Hepatocyte (in vitro differentiated cells): ENCODE results near the gene SYNE2. TPM values are rescaled to one million over a fixed set of nuclear protein-coding genes. Genes with fewer than 3 reads are reported as not detected.
A peak's percentile ranks its signal among the peaks of the same experiment; 100 is the strongest.

Experiments
- DNase-seq: peaks from one replicate; pipeline ENCODE4 v3.0.0-alpha.2; 2016; ENCODE audit warnings: low spot score
- H2AFZ ChIP-seq: fragments of 200-600 bp; sonication (generic); 2 replicates; pipeline ENCODE4 v1.6.0; 2016; ENCODE audit warnings: antibody characterized with exemption, mild to moderate bottlenecking
- H3K27ac ChIP-seq: fragments of 200-600 bp; sonication (generic); 2 replicates; pipeline ENCODE4 v1.5.1; 2016; ENCODE audit warnings: mild to moderate bottlenecking
- H3K27me3 ChIP-seq: fragments of 200-600 bp; sonication (generic); 2 replicates; pipeline ENCODE4 v1.6.1; 2016
- H3K36me3 ChIP-seq: fragments of 200-600 bp; sonication (generic); replicated peaks from 2 replicates; pipeline ENCODE4 v1.5.1; 2016; ENCODE audit warnings: low read depth; ENCODE audit not compliant: insufficient read depth
- H3K4me1 ChIP-seq: fragments of 200-600 bp; sonication (generic); 2 replicates; pipeline ENCODE4 v1.5.1; 2016; ENCODE audit warnings: mild to moderate bottlenecking, moderate library complexity; ENCODE audit not compliant: insufficient read depth
- H3K4me2 ChIP-seq: fragments of 200-600 bp; sonication (generic); 2 replicates; pipeline ENCODE4 v1.6.0; 2016
- H3K4me3 ChIP-seq: fragments of 200-600 bp; sonication (generic); 2 replicates; pipeline ENCODE4 v1.5.1; 2016; ENCODE audit warnings: mild to moderate bottlenecking
- H3K79me2 ChIP-seq: fragments of 200-600 bp; sonication (generic); 2 replicates; pipeline ENCODE4 v1.6.0; 2017; ENCODE audit warnings: mild to moderate bottlenecking
- H3K9me2 ChIP-seq: fragments of 200-600 bp; sonication (generic); replicated peaks from 2 replicates; pipeline ENCODE4 v1.6.0; 2017; ENCODE audit warnings: mild to moderate bottlenecking; ENCODE audit not compliant: insufficient read depth
- H3K9me3 ChIP-seq: fragments of 200-600 bp; sonication (generic); 2 replicates; pipeline ENCODE4 v1.5.1; 2016; ENCODE audit warnings: low read depth, mild to moderate bottlenecking
- H4K20me1 ChIP-seq: fragments of 200-600 bp; sonication (generic); 2 replicates; pipeline ENCODE4 v1.6.0; 2016; ENCODE audit warnings: mild to moderate bottlenecking; ENCODE audit not compliant: insufficient read depth, poor library complexity, severe bottlenecking
- CTCF ChIP-seq: fragments of 200-600 bp; sonication (generic); IDR thresholded peaks from 2 replicates; pipeline ENCODE4 v1.5.1; 2016; ENCODE audit warnings: antibody characterized with exemption, mild to moderate bottlenecking; ENCODE audit not compliant: poor library complexity
- EZH2 ChIP-seq: fragments of 200-600 bp; sonication (generic); IDR thresholded peaks from 2 replicates; pipeline ENCODE4 v1.6.1; 2016; ENCODE audit warnings: antibody characterized with exemption, mild to moderate bottlenecking, borderline replicate concordance
- EZH2phosphoT487 ChIP-seq: fragments of 200-600 bp; sonication (generic); IDR thresholded peaks from one replicate; pipeline ENCODE4 v1.6.1; 2018; ENCODE audit warnings: antibody characterized with exemption, mild to moderate bottlenecking, low read depth, moderate library complexity; ENCODE audit not compliant: unreplicated experiment, severe bottlenecking
- WGBS: methylation state at CpG from one replicate; pipeline ENCODE4 v1.1.6; 2016; ENCODE audit warnings: low lambda C conversion rate; ENCODE audit errors: missing lambda C conversion rate; 5-methylcytosine and 5-hydroxymethylcytosine counted together
- polyA plus RNA-seq: library from polyadenylated mRNA; unstranded; fragments of >200 nt; fragmentation: Nextera tagmentation; extraction: Ambion mirVana; gene quantifications from 2 replicates; pipeline ENCODE4 v1.2.1, GENCODE V29; 2016
- total RNA-seq: library from RNA; depleted of rRNA; stranded (reverse); fragments of >200 nt; gene quantifications from 2 replicates; pipeline ENCODE4 v1.2.3, GENCODE V29; 2014

SYNE2 gene
- total and polyA plus RNA-seq, 2 experiments from 2014 or later = 21.0 to 58.6 TPM

- H3K36me3 ChIP-seq = no peaks in the 10 kb centered on the region
- no peak overlapping the region for H3K4me3 ChIP-seq
- DNase-seq = no peak
- no peak overlapping the region for H2AFZ ChIP-seq
- no peaks in the 10 kb centered on the region for H4K20me1 ChIP-seq
- no peaks in the 10 kb centered on the region for H3K27me3 ChIP-seq
- no peak for TF ChIP-seq CTCF
- TF ChIP-seq EZH2 = no peak
- no peak for TF ChIP-seq EZH2phosphoT487
- peak overlapping the region; percentile 82 for H3K27ac ChIP-seq
- H3K9me3 ChIP-seq = no peaks in the 10 kb centered on the region
- no peaks in the 10 kb centered on the region for H3K9me2 ChIP-seq
- H3K4me2 ChIP-seq = no peak overlapping the region
- H3K4me1 ChIP-seq = peaks cover 30% of the 10 kb centered on the region
- H3K79me2 ChIP-seq = peaks cover 10% of the 10 kb centered on the region
- 64% methylated on average over 3 of the region's 3 CpGs for WGBS
These were observed 341.6 kb downstream of the SYNE2 start for GRCh38 chr14:64194404-64194803.

- no peak for DNase-seq
- WGBS = 39% methylated on average over 2 of the region's 2 CpGs
- peak overlapping the region; percentile 82 for H3K27ac ChIP-seq
- TF ChIP-seq EZH2phosphoT487 (no peak), EZH2 (no peak), CTCF (no peak)
- no peaks in the 10 kb centered on the region for H3K36me3 ChIP-seq
- peaks cover 35% of the 10 kb centered on the region for H3K4me1 ChIP-seq
- H2AFZ ChIP-seq = no peak overlapping the region
- H4K20me1 ChIP-seq = no peaks in the 10 kb centered on the region
- no peak overlapping the region for H3K4me3 ChIP-seq
- no peaks in the 10 kb centered on the region for H3K9me2 ChIP-seq
- no peaks in the 10 kb centered on the region for H3K27me3 ChIP-seq
- peak overlapping the region; percentile 84 for H3K4me2 ChIP-seq
- H3K9me3 ChIP-seq = no peaks in the 10 kb centered on the region
- H3K79me2 ChIP-seq = peaks cover 14% of the 10 kb centered on the region
These were observed 342.4 kb downstream of the SYNE2 start for GRCh38 chr14:64195199-64195598.

- H3K27me3 ChIP-seq = no peaks in the 10 kb centered on the region
- no peak overlapping the region for H2AFZ ChIP-seq
- no peak overlapping the region for H3K4me3 ChIP-seq
- H3K9me2 ChIP-seq = no peaks in the 10 kb centered on the region
- peaks cover 14% of the 10 kb centered on the region for H3K79me2 ChIP-seq
- peak overlapping the region; percentile 84 for H3K4me2 ChIP-seq
- no peak for DNase-seq
- WGBS = 57% methylated on average over 5 of the region's 5 CpGs
- H3K4me1 ChIP-seq = peaks cover 42% of the 10 kb centered on the region
- no peak for TF ChIP-seq EZH2
- no peak for TF ChIP-seq EZH2phosphoT487
- no peak for TF ChIP-seq CTCF
- peak overlapping the region; percentile 82 for H3K27ac ChIP-seq
- H3K9me3 ChIP-seq = no peaks in the 10 kb centered on the region
- H4K20me1 ChIP-seq = no peaks in the 10 kb centered on the region
- no peaks in the 10 kb centered on the region for H3K36me3 ChIP-seq
These were observed 343.3 kb downstream of the SYNE2 start for GRCh38 chr14:64196056-64196455.
